DND-41 (cell line): ENCODE data around the gene PRR16.

Experiments
- ATAC-seq: fragments of 200-7000 bp; cut with Tn5 transposase; 3 replicates; pipeline ENCODE4 v1.9.1; 2021; ENCODE audit warnings: low read depth; ENCODE audit not compliant: insufficient read depth
- DNase-seq: peaks from one replicate; pipeline ENCODE4 v3.0.0-alpha.2; 2020
- H2AFZ ChIP-seq: 2 replicates; pipeline ENCODE4 v1.6.0; 2012; ENCODE audit warnings: low read depth, low read length
- H3K27ac ChIP-seq: 2 replicates; pipeline ENCODE4 v1.5.1; 2012; ENCODE audit warnings: low read length, inconsistent platforms
- H3K27me3 ChIP-seq: fragments of 200-600 bp; sonication (generic); 2 replicates; pipeline ENCODE4 v1.6.0; 2012; ENCODE audit warnings: low read length, mild to moderate bottlenecking, inconsistent platforms; ENCODE audit not compliant: insufficient read depth, poor library complexity
- H3K36me3 ChIP-seq: 2 replicates; pipeline ENCODE4 v1.5.1; 2012; ENCODE audit warnings: low read length, inconsistent platforms; ENCODE audit not compliant: insufficient read depth
- H3K4me1 ChIP-seq: 2 replicates; pipeline ENCODE4 v1.5.1; 2012; ENCODE audit warnings: mild to moderate bottlenecking, low read length; ENCODE audit not compliant: insufficient read depth
- H3K4me2 ChIP-seq: 2 replicates; pipeline ENCODE4 v1.6.0; 2012; ENCODE audit warnings: mild to moderate bottlenecking, moderate library complexity, low read length, inconsistent platforms; ENCODE audit not compliant: insufficient read depth
- H3K4me3 ChIP-seq, 2 experiments: fragments of 200-600 bp in 1 of 2; shearing (Covaris generic) in 1 of 2; 2 replicates each; pipeline ENCODE4 v1.5.1; 2012 to 2016; ENCODE audit warnings: inconsistent platforms in 2 of 2, low read length in 2 of 2, mild to moderate bottlenecking in 2 of 2, low read depth in 1 of 2, moderate library complexity in 1 of 2
- H3K79me2 ChIP-seq: 2 replicates; pipeline ENCODE4 v1.6.0; 2012; ENCODE audit warnings: low read length, inconsistent platforms; ENCODE audit not compliant: insufficient read depth
- H3K9ac ChIP-seq: 2 replicates; pipeline ENCODE4 v1.6.0; 2012; ENCODE audit warnings: low read depth, mild to moderate bottlenecking, inconsistent platforms, low read length, moderate library complexity
- H3K9me3 ChIP-seq: 2 replicates; pipeline ENCODE4 v1.5.1; 2012; ENCODE audit warnings: low read length, moderate library complexity, mild to moderate bottlenecking, inconsistent platforms; ENCODE audit not compliant: insufficient read depth, severe bottlenecking
- H4K20me1 ChIP-seq: 2 replicates; pipeline ENCODE4 v1.6.0; 2012; ENCODE audit warnings: low read length; ENCODE audit not compliant: insufficient read depth
- EZH2 ChIP-seq: IDR thresholded peaks from 3 replicates; pipeline ENCODE4 v1.6.1; 2012; ENCODE audit warnings: borderline replicate concordance, low read depth, mild to moderate bottlenecking, moderate library complexity, low read length, inconsistent platforms; ENCODE audit not compliant: severe bottlenecking
- TF ChIP-seq, protein P1 (sequence below): IDR thresholded peaks from 2 replicates; pipeline ENCODE4 v1.5.1; 2012; ENCODE audit warnings: borderline replicate concordance, low read length, moderate library complexity, mild to moderate bottlenecking; ENCODE audit not compliant: poor library complexity, severe bottlenecking; ENCODE audit errors: extremely low read depth

Gene PRR16

DNA sequence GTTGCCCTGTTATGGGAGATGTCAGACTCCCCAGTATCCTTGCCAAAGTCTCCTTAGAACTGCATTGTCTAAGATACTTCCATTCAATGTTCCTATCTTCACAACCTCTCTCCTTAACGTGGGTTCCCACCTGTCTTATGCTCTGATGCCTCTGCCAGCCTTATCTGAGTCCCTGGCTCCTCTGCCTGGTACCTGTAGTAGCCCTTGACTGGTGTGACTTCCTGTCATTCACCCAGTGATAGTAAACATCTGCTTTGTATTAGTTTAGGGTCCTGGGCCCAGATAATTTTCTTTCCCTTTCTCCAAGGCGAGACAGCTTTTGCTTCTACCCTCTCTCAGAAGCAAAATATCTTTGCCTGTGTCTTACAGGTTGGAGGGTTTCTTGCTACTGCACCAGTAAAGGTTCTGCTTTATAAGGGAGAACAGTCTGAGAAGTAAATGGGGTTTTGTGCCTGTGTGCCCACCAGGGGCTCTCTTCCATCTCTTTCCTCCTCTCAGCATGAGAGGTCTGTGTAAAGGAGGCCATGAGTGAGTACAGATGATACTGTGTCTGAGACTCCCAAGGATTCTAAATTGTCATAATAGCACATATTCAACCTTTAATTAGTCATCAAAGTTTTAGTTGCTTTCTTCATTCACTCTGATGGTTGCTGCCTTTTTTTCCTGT, 220.8 kb downstream of the PRR16 start:
- H3K4me3 ChIP-seq: no peak overlapping the region
- DNase-seq (peak; percentile 31), ATAC-seq (peak; percentile 82)
- no peaks in the 10 kb centered on the region for H3K27me3 ChIP-seq
- H3K4me1 ChIP-seq: peaks cover 18% of the 10 kb centered on the region
- no peaks in the 10 kb centered on the region for H3K79me2 ChIP-seq
- no peak overlapping the region; the same call in 1 of the 2 replicates for H3K27ac ChIP-seq
- H3K9me3 ChIP-seq: peaks cover 3% of the 10 kb centered on the region
- H2AFZ ChIP-seq: peak overlapping the region; percentile 63
- no peak overlapping the region for H3K4me2 ChIP-seq
- H4K20me1 ChIP-seq: no peaks in the 10 kb centered on the region
- TF ChIP-seq EZH2: no peak
- TF ChIP-seq, protein P1, sequence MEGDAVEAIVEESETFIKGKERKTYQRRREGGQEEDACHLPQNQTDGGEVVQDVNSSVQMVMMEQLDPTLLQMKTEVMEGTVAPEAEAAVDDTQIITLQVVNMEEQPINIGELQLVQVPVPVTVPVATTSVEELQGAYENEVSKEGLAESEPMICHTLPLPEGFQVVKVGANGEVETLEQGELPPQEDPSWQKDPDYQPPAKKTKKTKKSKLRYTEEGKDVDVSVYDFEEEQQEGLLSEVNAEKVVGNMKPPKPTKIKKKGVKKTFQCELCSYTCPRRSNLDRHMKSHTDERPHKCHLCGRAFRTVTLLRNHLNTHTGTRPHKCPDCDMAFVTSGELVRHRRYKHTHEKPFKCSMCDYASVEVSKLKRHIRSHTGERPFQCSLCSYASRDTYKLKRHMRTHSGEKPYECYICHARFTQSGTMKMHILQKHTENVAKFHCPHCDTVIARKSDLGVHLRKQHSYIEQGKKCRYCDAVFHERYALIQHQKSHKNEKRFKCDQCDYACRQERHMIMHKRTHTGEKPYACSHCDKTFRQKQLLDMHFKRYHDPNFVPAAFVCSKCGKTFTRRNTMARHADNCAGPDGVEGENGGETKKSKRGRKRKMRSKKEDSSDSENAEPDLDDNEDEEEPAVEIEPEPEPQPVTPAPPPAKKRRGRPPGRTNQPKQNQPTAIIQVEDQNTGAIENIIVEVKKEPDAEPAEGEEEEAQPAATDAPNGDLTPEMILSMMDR: peak; percentile 52
- no peaks in the 10 kb centered on the region for H3K36me3 ChIP-seq
- H3K9ac ChIP-seq: no peak overlapping the region

DNA sequence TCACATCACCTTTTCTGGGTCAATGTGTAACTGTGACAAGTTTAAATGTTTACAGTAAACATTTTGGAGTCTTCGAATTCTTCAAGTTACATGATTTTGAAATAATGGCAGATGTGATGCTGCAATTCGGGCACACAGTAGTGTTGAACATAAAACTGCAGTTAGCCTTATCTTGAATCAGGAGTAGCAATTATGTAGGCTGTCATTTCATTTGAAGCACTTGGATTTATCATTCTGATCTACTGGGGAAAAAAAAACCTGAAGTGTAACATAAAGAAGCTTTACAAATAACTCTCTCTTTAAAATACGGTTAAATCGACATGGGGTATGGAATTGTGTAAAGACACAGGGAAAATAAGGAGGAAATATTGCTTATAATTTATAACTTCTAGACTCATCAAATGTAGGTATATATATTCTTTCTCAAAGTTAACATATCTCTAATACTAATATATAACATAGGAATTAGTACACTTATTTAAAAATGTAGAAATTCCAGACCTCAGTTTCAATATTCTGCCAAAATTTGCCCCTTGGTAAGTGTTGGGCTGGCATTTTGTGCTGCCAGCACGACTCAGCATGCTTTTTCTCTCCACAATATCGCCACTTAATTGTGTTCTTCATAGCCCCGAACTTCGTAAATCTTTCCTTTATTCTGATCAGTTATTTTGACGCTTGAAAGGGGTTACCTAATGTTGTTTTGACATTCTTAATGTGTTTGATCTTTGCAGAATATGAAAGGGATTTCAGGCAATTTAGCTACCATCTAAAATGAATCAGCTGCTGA, 226.7 kb downstream of the PRR16 start:
- no peaks in the 10 kb centered on the region for H3K27me3 ChIP-seq
- no peak overlapping the region for H3K4me2 ChIP-seq
- H3K9me3 ChIP-seq: peaks cover 6% of the 10 kb centered on the region
- TF ChIP-seq, protein P1: no peak
- no peak for TF ChIP-seq EZH2
- H2AFZ ChIP-seq: no peak overlapping the region
- H4K20me1 ChIP-seq: no peaks in the 10 kb centered on the region
- no peak overlapping the region for H3K4me3 ChIP-seq
- H3K27ac ChIP-seq: no peak overlapping the region
- no peaks in the 10 kb centered on the region for H3K36me3 ChIP-seq
- no peaks in the 10 kb centered on the region for H3K79me2 ChIP-seq
- H3K4me1 ChIP-seq: no peaks in the 10 kb centered on the region
- no peak for DNase-seq
- no peak for ATAC-seq
- H3K9ac ChIP-seq: no peak overlapping the region

DNA sequence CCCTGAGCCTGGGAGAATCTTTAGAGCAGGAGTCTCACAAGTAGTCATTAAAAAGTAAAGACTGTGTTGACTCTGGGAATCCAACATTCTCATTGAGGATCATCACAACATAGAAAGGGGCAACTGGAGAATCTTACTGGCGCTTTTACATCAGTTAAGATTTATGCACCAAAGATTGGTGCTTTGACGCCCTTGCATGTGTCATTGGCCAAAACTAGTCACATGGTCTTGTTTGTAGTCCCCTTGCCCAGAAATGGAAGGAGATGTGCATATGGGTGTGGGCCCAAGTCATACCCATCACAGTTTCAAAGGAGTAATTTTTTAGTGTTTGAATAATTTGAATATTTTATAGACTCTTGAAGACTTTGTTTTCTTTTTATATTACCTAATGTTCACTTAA, 228.2 kb downstream of the PRR16 start:
- no peak overlapping the region for H3K4me2 ChIP-seq
- H3K4me3 ChIP-seq: no peak overlapping the region
- no peak for DNase-seq
- H3K27me3 ChIP-seq: no peaks in the 10 kb centered on the region
- H3K79me2 ChIP-seq: no peaks in the 10 kb centered on the region
- H4K20me1 ChIP-seq: no peaks in the 10 kb centered on the region
- no peak overlapping the region for H3K9ac ChIP-seq
- 0 out of 2 replicates have a peak overlapping the region, but pooled peaks have one; percentile 26 for H2AFZ ChIP-seq
- no peaks in the 10 kb centered on the region for H3K36me3 ChIP-seq
- TF ChIP-seq EZH2: no peak
- TF ChIP-seq, protein P1: no peak
- H3K27ac ChIP-seq: no peak overlapping the region
- H3K4me1 ChIP-seq: no peaks in the 10 kb centered on the region
- H3K9me3 ChIP-seq: peaks cover 4% of the 10 kb centered on the region
- no peak for ATAC-seq
